ENCODE results near the gene POLR3A. TPM values are rescaled to one million over a fixed set of nuclear protein-coding genes. Genes with fewer than 3 reads are reported as not detected.

The POLR3A gene
- total RNA-seq, 1 donor from 2014 or later = 22.1 TPM

GRCh38 chr10:78038791-78039547, 9.7 kb upstream of the POLR3A start:
- H3K36me3 ChIP-seq (ENCODE audit: control insufficient read depth, insufficient read depth, low read length) = peaks cover 5% of the 10 kb centered on the region
- DNase-seq (ENCODE audit: low read depth) = no peak

GRCh38 chr10:78038105-78038504, 8.8 kb upstream of the POLR3A start:
- DNase-seq (ENCODE audit: low read depth) = no peak
- peaks cover 5% of the 10 kb centered on the region for H3K36me3 ChIP-seq (ENCODE audit: control insufficient read depth, insufficient read depth, low read length)
- no peak overlapping the region for H3K4me3 ChIP-seq (ENCODE audit: low read depth, low read length)
- H3K27me3 ChIP-seq (ENCODE audit: control insufficient read depth, insufficient read depth, low read length) = no peaks in the 10 kb centered on the region
- TF ChIP-seq CTCF (IDR thresholded peaks at IDR 0.05; ENCODE audit: insufficient read depth, low read length, poor library complexity, severe bottlenecking) = no peak

More at GRCh38 chr10:78038791-78039547, 9.7 kb upstream of the POLR3A start:
- H3K4me3 ChIP-seq (ENCODE audit: low read depth, low read length) = no peak overlapping the region
- no peak for TF ChIP-seq CTCF (IDR thresholded peaks at IDR 0.05; ENCODE audit: insufficient read depth, low read length, poor library complexity, severe bottlenecking)
- H3K27me3 ChIP-seq (ENCODE audit: control insufficient read depth, insufficient read depth, low read length) = no peaks in the 10 kb centered on the region

GRCh38 chr10:78035933-78036583, 6.7 kb upstream of the POLR3A start:
- peaks cover 1% of the 10 kb centered on the region for H3K36me3 ChIP-seq (ENCODE audit: control insufficient read depth, insufficient read depth, low read length)
- H3K27me3 ChIP-seq (ENCODE audit: control insufficient read depth, insufficient read depth, low read length) = no peaks in the 10 kb centered on the region
- H3K4me3 ChIP-seq (ENCODE audit: low read depth, low read length) = no peak overlapping the region
- no peak for TF ChIP-seq CTCF (IDR thresholded peaks at IDR 0.05; ENCODE audit: insufficient read depth, low read length, poor library complexity, severe bottlenecking)
- DNase-seq (ENCODE audit: low read depth) = no peak

GRCh38 chr10:78035437-78035836, 6.1 kb upstream of the POLR3A start:
- peaks cover 1% of the 10 kb centered on the region for H3K36me3 ChIP-seq (ENCODE audit: control insufficient read depth, insufficient read depth, low read length)
- TF ChIP-seq CTCF (IDR thresholded peaks at IDR 0.05; ENCODE audit: insufficient read depth, low read length, poor library complexity, severe bottlenecking) = no peak

GRCh38 chr10:78035025-78035424, 5.7 kb upstream of the POLR3A start:
- no peak for TF ChIP-seq CTCF (IDR thresholded peaks at IDR 0.05; ENCODE audit: insufficient read depth, low read length, poor library complexity, severe bottlenecking)
- no peak for DNase-seq (ENCODE audit: low read depth)
- H3K4me3 ChIP-seq (ENCODE audit: low read depth, low read length) = peak overlapping the region; percentile 87
- peaks cover 1% of the 10 kb centered on the region for H3K36me3 ChIP-seq (ENCODE audit: control insufficient read depth, insufficient read depth, low read length)
- no peaks in the 10 kb centered on the region for H3K27me3 ChIP-seq (ENCODE audit: control insufficient read depth, insufficient read depth, low read length)

More at GRCh38 chr10:78035437-78035836, 6.1 kb upstream of the POLR3A start:
- Histone ChIP-seq H3K4me3 (ENCODE audit: low read depth, low read length) (no peak overlapping the region), H3K27me3 (ENCODE audit: control insufficient read depth, insufficient read depth, low read length) (no peaks in the 10 kb centered on the region)
- no peak for DNase-seq (ENCODE audit: low read depth)

Measured in kidney epithelial cell (primary cell).